HepG2 (cell line): Measurements from ENCODE around the gene ACOT6. TPM values are rescaled to one million over a fixed set of nuclear protein-coding genes. Genes with fewer than 3 reads are reported as not detected.
A peak's percentile ranks its signal among the peaks of the same experiment; 100 is the strongest.

Experiments used
- EP300 ChIP-seq, 3 experiments: sonication (generic) in 1 of 3; formaldehyde crosslinking in 1 of 3; IDR thresholded peaks; 2 replicates each; pipeline versions ENCODE4 v1.5.1 to v1.6.1; 2011 to 2020; ENCODE audit warnings: low read depth in 2 of 3, low read length in 2 of 3, borderline replicate concordance in 1 of 3, improper control_type of control experiment in 1 of 3, mild to moderate bottlenecking in 1 of 3, missing genetic modification reagents in 1 of 3, moderate library complexity in 1 of 3
- HBP1 ChIP-seq: IDR thresholded peaks from 2 replicates; pipeline ENCODE4 v1.6.1; 2016; ENCODE audit warnings: low read depth, control low read depth
- HMG20B ChIP-seq: conservative IDR thresholded peaks from 2 replicates; pipeline ENCODE4 v1.6.1; 2016; ENCODE audit warnings: missing genetic modification reagents, missing compliant biosample characterization
- HNF4A ChIP-seq: sonication (generic); formaldehyde crosslinking; IDR thresholded peaks from 2 replicates; pipeline ENCODE4 v1.4.0; 2020; ENCODE audit warnings: missing genetic modification reagents
- KAT8 ChIP-seq: IDR thresholded peaks from 2 replicates; pipeline ENCODE4 v1.6.1; 2016; ENCODE audit warnings: missing genetic modification reagents, missing compliant biosample characterization
- PATZ1 ChIP-seq: sonication (generic); formaldehyde crosslinking; IDR thresholded peaks from 2 replicates; pipeline ENCODE4 v1.4.0; 2020; ENCODE audit warnings: missing genetic modification reagents
- POGZ ChIP-seq: sonication (generic); formaldehyde crosslinking; IDR thresholded peaks from 2 replicates; pipeline ENCODE4 v1.4.0; 2020; ENCODE audit warnings: mild to moderate bottlenecking, missing genetic modification reagents
- PRDM10 ChIP-seq: sonication (generic); formaldehyde crosslinking; IDR thresholded peaks from 2 replicates; pipeline ENCODE4 v1.4.0; 2020; ENCODE audit warnings: low read depth, missing genetic modification reagents
- RARA ChIP-seq: IDR thresholded peaks from 2 replicates; pipeline ENCODE4 v1.6.1; 2016; ENCODE audit warnings: missing genetic modification reagents, missing compliant biosample characterization
- ZBED4 ChIP-seq: sonication (generic); formaldehyde crosslinking; IDR thresholded peaks from 2 replicates; pipeline ENCODE4 v1.4.0; 2020; ENCODE audit warnings: missing genetic modification reagents, borderline replicate concordance
- ZBTB7B ChIP-seq: sonication (generic); formaldehyde crosslinking; IDR thresholded peaks from 2 replicates; pipeline ENCODE4 v1.4.0; 2020; ENCODE audit warnings: missing genetic modification reagents
- ZNF292 ChIP-seq: sonication (generic); formaldehyde crosslinking; IDR thresholded peaks from 2 replicates; pipeline ENCODE4 v1.8.1; 2022; ENCODE audit warnings: mild to moderate bottlenecking, low read depth, missing genetic modification reagents, borderline replicate concordance
- polyA plus RNA-seq, 8 experiments: library from polyadenylated mRNA; depleted of rRNA in 3 of 8; stranded (reverse) in 7 of 8; unstranded in 1 of 8; fragments of >200 nt; fragmentation: Illumina TruSeq in 4 of 8; extraction: Trizol in 4 of 8; gene quantifications; 2 replicates each; pipeline versions ENCODE4 v1.2.1 to v1.2.3, GENCODE V29; 2011 to 2016; ENCODE audit warnings: low read depth in 4 of 8, missing spikeins in 1 of 8, mixed read lengths in 1 of 8; ENCODE audit not compliant: insufficient read depth in 1 of 8
- total RNA-seq, 5 experiments: library from RNA; depleted of rRNA; stranded (reverse); fragments of >200 nt; fragmentation: Illumina TruSeq; extraction: Trizol; gene quantifications; 2 replicates each; pipeline ENCODE4 v1.2.3, GENCODE V29; 2016; ENCODE audit warnings: low read depth in 1 of 5

Gene ACOT6
- total and polyA plus RNA-seq, 2 of the 13 experiments (the other 11 are each of a cell fraction or from before 2014, with no cell fraction given), result 0.15 to 0.27 TPM

- peak; percentile 59 for TF ChIP-seq PATZ1 (CRISPR knock-in tag)
- TF ChIP-seq RARA (CRISPR knock-in tag), result peak; percentile 36; the same call in 1 of the 2 replicates
- 0 out of 2 replicates have a peak, but pooled peaks have one; percentile 19 for TF ChIP-seq ZBTB7B (CRISPR knock-in tag)
- TF ChIP-seq ZBED4 (CRISPR knock-in tag), result 0 out of 2 replicates have a peak, but pooled peaks have one; percentile 33
- TF ChIP-seq HNF4A (CRISPR knock-in tag), result peak; percentile 53
- TF ChIP-seq EP300 (IDR thresholded peaks at IDR 0.05; ENCODE audit: low read depth in 2 of 2, low read length in 2 of 2), result peak in 1 of 2 experiments; percentile 88; a peak in 1 of 4 replicates
- no peak for TF ChIP-seq EP300 (CRISPR knock-in tag; IDR thresholded peaks at IDR 0.05; ENCODE audit: borderline replicate concordance)
- peak; percentile 64; the same call in 1 of the 2 replicates for TF ChIP-seq PRDM10
- TF ChIP-seq POGZ, result peak; percentile 28; the same call in 1 of the 2 replicates
- TF ChIP-seq ZNF292 (CRISPR knock-in tag), result peak; percentile 76; the same call in 1 of the 2 replicates
- no peak for TF ChIP-seq HBP1 (CRISPR knock-in tag)
- 0 out of 2 replicates have a peak, but pooled peaks have one; percentile 24 for TF ChIP-seq HMG20B (CRISPR knock-in tag)
- TF ChIP-seq KAT8 (CRISPR knock-in tag), result peak; percentile 44; the same call in 1 of the 2 replicates
These were observed 1.6 kb upstream of the ACOT6 start (continued) for GRCh38 chr14:73610687-73611086.
